Pons (tissue), 1 donor: ENCODE results near the gene SPDYE2B.
"Not testable (repeated sequence)": the region's sequence is repeated elsewhere in the genome, so short reads cannot be mapped to it uniquely, and the experiment has no call there.

Experiments used
- DNase-seq: peaks from one replicate; pipeline ENCODE4 v3.0.0-alpha.2; 2016; ENCODE audit warnings: low spot score

SPDYE2B gene

GRCh38 chr7:102642691-102643090, 7.4 kb upstream of the SPDYE2B start, which contains the start of gene UPK3BL1:
Gene UPK3BL1, minus strand, starts transcription at chr7:102642791. Its CDS starts 50 bp downstream, at chr7:102642741.
- not testable (repeated sequence) for DNase-seq

GRCh38 chr7:102643404-102643803, 6.7 kb upstream of the SPDYE2B start:
- DNase-seq = not testable (repeated sequence)

- DNase-seq = not testable (repeated sequence)
Observed at GRCh38 chr7:102647813-102648212, 2.3 kb upstream of the SPDYE2B start.

- not testable (repeated sequence) for DNase-seq
Observed at GRCh38 chr7:102664765-102665164, 14.6 kb downstream of the SPDYE2B start.

- not testable (repeated sequence) for DNase-seq
Observed at GRCh38 chr7:102666850-102667249, 16.7 kb downstream of the SPDYE2B start.

GRCh38 chr7:102667523-102667922, 17.4 kb downstream of the SPDYE2B start:
- not testable (repeated sequence) for DNase-seq

GRCh38 chr7:102671166-102671955, 21.2 kb downstream of the SPDYE2B start, which contains the start of gene POLR2J2:
Gene POLR2J2, minus strand, starts transcription at chr7:102671663. Its CDS starts 62 bp downstream, at chr7:102671601.
- DNase-seq = not testable (repeated sequence)

GRCh38 chr7:102671956-102672307, 21.8 kb downstream of the SPDYE2B start:
- DNase-seq = not testable (repeated sequence)

GRCh38 chr7:102673447-102674067, 23.4 kb downstream of the SPDYE2B start:
- DNase-seq = not testable (repeated sequence)

- not testable (repeated sequence) for DNase-seq
Observed at GRCh38 chr7:102675545-102675944, 25.4 kb downstream of the SPDYE2B start.

- DNase-seq = not testable (repeated sequence)
Observed at GRCh38 chr7:102680780-102681179, 30.7 kb downstream of the SPDYE2B start.

GRCh38 chr7:102682560-102682959, 32.4 kb downstream of the SPDYE2B start:
- DNase-seq = not testable (repeated sequence)

- DNase-seq = not testable (repeated sequence)
Observed at GRCh38 chr7:102688299-102689036, 38.3 kb downstream of the SPDYE2B start.

GRCh38 chr7:102689436-102690282, 39.5 kb downstream of the SPDYE2B start:
- DNase-seq = not testable (repeated sequence)

- not testable (repeated sequence) for DNase-seq
Observed at GRCh38 chr7:102690602-102691001, 40.5 kb downstream of the SPDYE2B start.

- not testable (repeated sequence) for DNase-seq
Observed at GRCh38 chr7:102694008-102694407, 43.9 kb downstream of the SPDYE2B start.

GRCh38 chr7:102695033-102695552, 45.0 kb downstream of the SPDYE2B start:
- DNase-seq = not testable (repeated sequence)

GRCh38 chr7:102696009-102696408, 45.9 kb downstream of the SPDYE2B start:
- not testable (repeated sequence) for DNase-seq

- DNase-seq = not testable (repeated sequence)
Observed at GRCh38 chr7:102697642-102698512, 47.8 kb downstream of the SPDYE2B start.
